GM23338 (cell line): ENCODE data around the gene GPATCH4. TPM values are rescaled to one million over a fixed set of nuclear protein-coding genes. Genes with fewer than 3 reads are reported as not detected.
A peak's percentile ranks its signal among the peaks of the same experiment; 100 is the strongest.
"Not testable (repeated sequence)": the region's sequence is repeated elsewhere in the genome, so short reads cannot be mapped to it uniquely, and the experiment has no call there.

Experiments used
- ATAC-seq: fragments of 200-7000 bp; cut with Tn5 transposase; 3 replicates; pipeline ENCODE4 v1.9.1; 2020
- DNase-seq: peaks from one replicate; pipeline ENCODE4 v3.0.0-alpha.2; 2015; ENCODE audit warnings: low spot score
- H2AFZ ChIP-seq: fragments of 200-600 bp; sonication (generic); 2 replicates; pipeline ENCODE4 v1.8.0; 2016; ENCODE audit warnings: antibody characterized with exemption, mild to moderate bottlenecking, moderate library complexity
- H3F3A ChIP-seq: fragments of 200-600 bp; sonication (generic); replicated peaks from 2 replicates; pipeline ENCODE4 v1.8.0; 2017; ENCODE audit warnings: antibody characterized with exemption, mixed run types, low read depth
- H3K27ac ChIP-seq: fragments of 200-600 bp; sonication (generic); 2 replicates; pipeline ENCODE4 v1.6.1; 2016; ENCODE audit warnings: low read depth
- H3K27me3 ChIP-seq: fragments of 200-600 bp; sonication (generic); 2 replicates; pipeline ENCODE4 v1.8.0; 2016; ENCODE audit warnings: mild to moderate bottlenecking, mixed run types, moderate library complexity; ENCODE audit not compliant: insufficient read depth
- H3K36me3 ChIP-seq: fragments of 200-600 bp; sonication (generic); 2 replicates; pipeline ENCODE4 v1.8.0; 2016; ENCODE audit warnings: mild to moderate bottlenecking; ENCODE audit not compliant: insufficient read depth
- H3K4me1 ChIP-seq: fragments of 200-600 bp; sonication (generic); 2 replicates; pipeline ENCODE4 v1.8.0; 2016; ENCODE audit warnings: mild to moderate bottlenecking, moderate library complexity; ENCODE audit not compliant: insufficient read depth
- H3K4me2 ChIP-seq: fragments of 200-600 bp; sonication (generic); 2 replicates; pipeline ENCODE4 v1.7.1; 2017; ENCODE audit warnings: mixed run types
- H3K4me3 ChIP-seq: fragments of 200-600 bp; sonication (generic); 2 replicates; pipeline ENCODE4 v1.6.1; 2016; ENCODE audit warnings: mixed run types
- H3K79me2 ChIP-seq: fragments of 200-600 bp; sonication (generic); replicated peaks from 2 replicates; pipeline ENCODE4 v1.8.0; 2017; ENCODE audit warnings: mild to moderate bottlenecking; ENCODE audit not compliant: insufficient read depth
- H3K9me2 ChIP-seq: fragments of 200-600 bp; sonication (generic); 2 replicates; pipeline ENCODE4 v1.8.0; 2017; ENCODE audit not compliant: insufficient read depth
- H4K20me1 ChIP-seq: fragments of 200-600 bp; sonication (generic); replicated peaks from 2 replicates; pipeline ENCODE4 v1.8.0; 2017; ENCODE audit warnings: mild to moderate bottlenecking; ENCODE audit not compliant: insufficient read depth
- H3K27ac Mint-ChIP-seq: 2 replicates; pipeline ENCODE4 v1.8.0; 2020; ENCODE audit warnings: inconsistent platforms, mild to moderate bottlenecking, moderate library complexity, mixed read lengths
- H3K27me3 Mint-ChIP-seq: 3 replicates; pipeline ENCODE4 v1.8.0; 2022; ENCODE audit warnings: low read depth, mild to moderate bottlenecking, moderate library complexity, mixed read lengths, inconsistent platforms; ENCODE audit not compliant: insufficient read depth, poor library complexity
- H3K36me3 Mint-ChIP-seq: 3 replicates; pipeline ENCODE4 v1.8.0; 2021; ENCODE audit warnings: low read depth, mild to moderate bottlenecking, inconsistent platforms, moderate library complexity, mixed read lengths
- H3K4me1 Mint-ChIP-seq: 3 replicates; pipeline ENCODE4 v1.8.0; 2020; ENCODE audit warnings: mild to moderate bottlenecking, inconsistent platforms, mixed read lengths
- H3K4me3 Mint-ChIP-seq: 3 replicates; pipeline ENCODE4 v1.8.0; 2021; ENCODE audit warnings: moderate library complexity, mild to moderate bottlenecking, inconsistent platforms, mixed read lengths
- H3K9me3 Mint-ChIP-seq: 3 replicates; pipeline ENCODE4 v1.8.0; 2020; ENCODE audit warnings: moderate library complexity, mild to moderate bottlenecking, inconsistent platforms, mixed read lengths
- CTCF ChIP-seq, 2 experiments: fragments of 200-600 bp in 1 of 2; sonication (generic) in 1 of 2; conservative IDR thresholded peaks; 2 replicates each; pipeline versions ENCODE4 v1.5.1 to v1.6.1; 2016 to 2017; ENCODE audit warnings: antibody characterized with exemption in 2 of 2, low read depth in 2 of 2, mild to moderate bottlenecking in 2 of 2, moderate library complexity in 1 of 2
- EZH2 ChIP-seq: fragments of 200-600 bp; sonication (generic); IDR thresholded peaks from one replicate; pipeline ENCODE4 v1.8.0; 2017; ENCODE audit warnings: antibody characterized with exemption, mild to moderate bottlenecking, low read depth; ENCODE audit not compliant: unreplicated experiment
- EZH2phosphoT487 ChIP-seq: fragments of 200-600 bp; sonication (generic); IDR thresholded peaks from one replicate; pipeline ENCODE4 v1.8.1; 2018; ENCODE audit warnings: antibody characterized with exemption; ENCODE audit not compliant: unreplicated experiment
- REST ChIP-seq: IDR thresholded peaks from one replicate; pipeline ENCODE4 v1.6.1; 2018; ENCODE audit warnings: antibody characterized with exemption; ENCODE audit not compliant: unreplicated experiment
- STAT1 ChIP-seq: IDR thresholded peaks from one replicate; pipeline ENCODE4 v1.6.1; 2016; ENCODE audit warnings: antibody characterized with exemption; ENCODE audit not compliant: unreplicated experiment
- polyA plus RNA-seq: library from polyadenylated mRNA; unstranded; fragments of >200 nt; fragmentation: Nextera tagmentation; extraction: Ambion mirVana; gene quantifications from 2 replicates; pipeline ENCODE4 v1.2.1, GENCODE V29; 2016
- total RNA-seq: library from RNA; depleted of rRNA; stranded (reverse); fragments of >200 nt; shearing (Covaris generic); gene quantifications from 2 replicates; pipeline ENCODE4 v1.2.3, GENCODE V29; 2014

GPATCH4 gene
- total and polyA plus RNA-seq, 2 experiments from 2014 or later: 58.9 to 187 TPM

- not testable (repeated sequence) for H3K9me2 ChIP-seq, H3K4me2 ChIP-seq, H2AFZ ChIP-seq, H3K4me1 ChIP-seq, ATAC-seq, H3K4me3 ChIP-seq, H4K20me1 ChIP-seq, H3K4me1 Mint-ChIP-seq, H3K27ac ChIP-seq, H3K27ac Mint-ChIP-seq, H3K4me3 Mint-ChIP-seq, H3K36me3 ChIP-seq, H3K36me3 Mint-ChIP-seq, H3F3A ChIP-seq, H3K79me2 ChIP-seq, DNase-seq, H3K9me3 Mint-ChIP-seq
- peaks cover 24% of the 10 kb centered on the region for H3K27me3 ChIP-seq
- peak; percentile 52 to 56 for TF ChIP-seq CTCF (conservative IDR thresholded peaks at IDR 0.05; ENCODE audit: low read depth in 2 of 2)
- H3K27me3 Mint-ChIP-seq: peaks cover 16% of the 10 kb centered on the region
Measured at GRCh38 chr1:156631152-156631551, 29.9 kb upstream of the GPATCH4 start.

GRCh38 chr1:156629823-156630449, 28.7 kb upstream of the GPATCH4 start:
- Histone ChIP-seq H3K4me2 (no peak overlapping the region), H2AFZ (no peak overlapping the region), H3K27me3 (peaks cover 37% of the 10 kb centered on the region), H3K36me3 (no peaks in the 10 kb centered on the region; the same call in 1 of the 2 replicates), H3K79me2 (no peaks in the 10 kb centered on the region), H3K4me1 (no peaks in the 10 kb centered on the region), H4K20me1 (no peaks in the 10 kb centered on the region), H3K9me2 (no peaks in the 10 kb centered on the region), H3F3A (peaks cover 8% of the 10 kb centered on the region; the same call in 1 of the 2 replicates), H3K27ac (no peak overlapping the region), H3K4me3 (no peak overlapping the region)
- no peaks in the 10 kb centered on the region for H3K9me3 Mint-ChIP-seq
- H3K36me3 Mint-ChIP-seq: no peaks in the 10 kb centered on the region
- peaks cover 24% of the 10 kb centered on the region for H3K27me3 Mint-ChIP-seq
- H3K27ac Mint-ChIP-seq: no peak overlapping the region
- ATAC-seq (no peak), DNase-seq (no peak)
- H3K4me1 Mint-ChIP-seq: peaks cover 7% of the 10 kb centered on the region
- no peak overlapping the region for H3K4me3 Mint-ChIP-seq
- TF ChIP-seq EZH2phosphoT487: no peak
- TF ChIP-seq EZH2: no peak
- no peak for TF ChIP-seq STAT1
- no peak for TF ChIP-seq REST
